Transverse colon (tissue), 4 donors: Measurements from ENCODE around the gene DNAJB5. TPM values are rescaled to one million over a fixed set of nuclear protein-coding genes. Genes with fewer than 3 reads are reported as not detected.
A peak's percentile ranks its signal among the peaks of the same experiment; 100 is the strongest.

Experiments
- DNase-seq: peaks from one replicate; pipeline ENCODE4 v3.0.0-alpha.2; 2019
- H3K27ac ChIP-seq, 4 donors: fragments of 200-600 bp; sonication (generic); 2 replicates each; pipeline ENCODE4 v1.5.1; 2016 to 2018; ENCODE audit warnings: inconsistent platforms in 4 of 4
- H3K27me3 ChIP-seq: fragments of 200-600 bp; sonication (generic); 2 replicates; pipeline ENCODE4 v1.5.1; 2017; ENCODE audit warnings: inconsistent platforms
- H3K36me3 ChIP-seq, 4 donors: fragments of 200-600 bp; sonication (generic); 2 replicates each; pipeline ENCODE4 v1.5.1; 2017 to 2019; ENCODE audit warnings: inconsistent platforms in 4 of 4
- H3K4me1 ChIP-seq, 4 donors: fragments of 200-600 bp; sonication (generic); 2 replicates each; pipeline ENCODE4 v1.5.1; 2017 to 2020; ENCODE audit warnings: inconsistent platforms in 4 of 4
- H3K4me3 ChIP-seq, 4 donors: fragments of 200-600 bp; sonication (generic); 1 replicate in 1 of 4; 2 replicates in 3 of 4; pipeline versions ENCODE4 v1.5.1 to v1.6.1; 2017 to 2019; ENCODE audit warnings: inconsistent platforms in 4 of 4
- H3K9me3 ChIP-seq, 2 donors: fragments of 200-600 bp; sonication (generic); 2 replicates each; pipeline ENCODE4 v1.5.1; 2017 to 2019; ENCODE audit warnings: inconsistent platforms in 2 of 2
- CTCF ChIP-seq, 5 experiments: fragments of 200-600 bp in 3 of 5; fragments of 450-650 bp in 2 of 5; sonication (generic) in 3 of 5; IDR thresholded peaks; 1 replicate in 2 of 5; 2 replicates in 3 of 5; pipeline ENCODE4 v1.5.1; 2016 to 2017; ENCODE audit warnings: antibody characterized with exemption in 5 of 5, inconsistent platforms in 3 of 5, mild to moderate bottlenecking in 2 of 5, moderate library complexity in 1 of 5
- EP300 ChIP-seq: sonication (generic); formaldehyde crosslinking; IDR thresholded peaks from one replicate; pipeline ENCODE4 v1.6.1; 2017; ENCODE audit warnings: antibody characterized with exemption, low read depth
- POLR2A ChIP-seq: fragments of 450-650 bp; IDR thresholded peaks from one replicate; pipeline ENCODE4 v1.6.1; 2016; ENCODE audit warnings: antibody characterized with exemption, mild to moderate bottlenecking, moderate library complexity
- POLR2AphosphoS5 ChIP-seq, 3 donors: sonication (generic); formaldehyde crosslinking; IDR thresholded peaks; one replicate each; pipeline ENCODE4 v1.6.1; 2016; ENCODE audit warnings: antibody characterized with exemption in 3 of 3
- WGBS, 2 donors: methylation state at CpG; one replicate each; pipeline ENCODE4 v1.1.5; 2018; ENCODE audit warnings: low coverage in 1 of 2; 5-methylcytosine and 5-hydroxymethylcytosine counted together
- in situ Hi-C, 4 donors: fragments of 200-750 bp; cut with MboI; loops; one replicate each; pipeline versions ENCODE4 v1.15.0 to v1.15.1; 2017; ENCODE audit warnings: low sequenced_read_pairs in 3 of 4, low pct_ligation_motif_present in 1 of 4, low pct_unique_long_range_greater_than_20kb in 1 of 4
- intact Hi-C: fragments of 100-400 bp; cut with DNase I; formaldehyde crosslinking; loops from one replicate; pipeline ENCODE4 v1.15.1; 2023; ENCODE audit warnings: low total_unique reads
- total RNA-seq, 4 donors: library from RNA; depleted of rRNA; stranded (reverse); fragments of >200 nt; gene quantifications; one replicate each; pipeline ENCODE4 v1.1.0, GENCODE V29; 2016

DNAJB5 gene
- total RNA-seq, 4 donors from 2014 or later: 4.1 to 22.5 (median 10.2) TPM

GRCh38 chr9:34991607-34992375, 2.2 kb downstream of the DNAJB5 start:
- TF ChIP-seq POLR2A (no peak), POLR2AphosphoS5 (IDR thresholded peaks at IDR 0.05) (no peak), EP300 (no peak), CTCF (IDR thresholded peaks at IDR 0.05) (no peak)
- WGBS, 2 donors: 56 to 100% methylated on average over 1 to 13 of the region's 15 CpGs
- H3K4me3 ChIP-seq: no peak overlapping the region
- H3K27me3 ChIP-seq: no peaks in the 10 kb centered on the region
- peak overlapping the region; percentile 90 to 96 (median 94) for H3K27ac ChIP-seq
- H3K9me3 ChIP-seq: no peaks in the 10 kb centered on the region
- H3K36me3 ChIP-seq: no peaks in the 10 kb centered on the region
- intact Hi-C loops: no loop called here
- in situ Hi-C loops: loop anchor here in 2 of 4 donors (25.0 kb wide), 2 partner anchors 104 to 696 kb away; partner anchors contain the start of gene TPM2 (in 1 of the 2)
- no peak for DNase-seq
- peaks cover 22 to 59% (median 45%) of the 10 kb centered on the region in 4 donors for H3K4me1 ChIP-seq

- WGBS, 2 donors: 66% methylated on average over 16 of the region's 16 CpGs; no CpG with 5 or more reads in 1 of the 2 donors
- Histone ChIP-seq H3K27ac (peak overlapping the region; percentile 90 to 96 (median 94)), H3K4me3 (no peak overlapping the region), H3K4me1 (peaks cover 22 to 59% (median 45%) of the 10 kb centered on the region in 4 donors), H3K9me3 (no peaks in the 10 kb centered on the region), H3K36me3 (no peaks in the 10 kb centered on the region), H3K27me3 (no peaks in the 10 kb centered on the region)
- in situ Hi-C loops: loop anchor here in 2 of 4 donors (25.0 kb wide), 2 partner anchors 105 to 695 kb away; partner anchors contain the start of gene TPM2 (in 1 of the 2)
- TF ChIP-seq POLR2AphosphoS5 (IDR thresholded peaks at IDR 0.05) (peak in 2 of 3 donors; percentile 5 to 7), EP300 (no peak)
- DNase-seq: peak; percentile 26
- intact Hi-C loops: no loop called here
Observed at GRCh38 chr9:34992376-34992951, 2.9 kb downstream of the DNAJB5 start.

- H3K4me3 ChIP-seq: no peak overlapping the region
Observed at GRCh38 chr9:34993502-34994259, 4.1 kb downstream of the DNAJB5 start.

More at GRCh38 chr9:34993502-34994259, 4.1 kb downstream of the DNAJB5 start:
- 49 to 78% methylated on average over 3 to 10 of the region's 10 CpGs for WGBS, 2 donors
- TF ChIP-seq CTCF (IDR thresholded peaks at IDR 0.05): no peak
- no peak for TF ChIP-seq EP300
- peak; percentile 3 for TF ChIP-seq POLR2A
- peak; percentile 7 to 37 (median 31) for TF ChIP-seq POLR2AphosphoS5 (IDR thresholded peaks at IDR 0.05)
- H3K36me3 ChIP-seq: no peaks in the 10 kb centered on the region
- H3K4me1 ChIP-seq: peaks cover 20 to 58% (median 44%) of the 10 kb centered on the region in 4 donors
- peak overlapping the region; percentile 90 to 96 (median 94) for H3K27ac ChIP-seq
- intact Hi-C loops (no loop called here), in situ Hi-C loops (loop anchor here in 2 of 4 donors (25.0 kb wide), 2 partner anchors 106 to 694 kb away; partner anchors contain the start of gene TPM2 (in 1 of the 2))
- H3K9me3 ChIP-seq: no peaks in the 10 kb centered on the region
- peak; percentile 52 for DNase-seq
- no peaks in the 10 kb centered on the region for H3K27me3 ChIP-seq
